ENCODE measurements around the gene USP1.

- TF ChIP-seq CTCF (IDR thresholded peaks at IDR 0.05; ENCODE audit: low read length) (no peak), EZH2 (IDR thresholded peaks at IDR 0.05; ENCODE audit: borderline replicate concordance, low read length) (no peak)
These were observed 30.3 kb upstream of the USP1 start for GRCh38 chr1:62406576-62406975.
